ENCODE data around the gene ANXA2R. TPM values are rescaled to one million over a fixed set of nuclear protein-coding genes. Genes with fewer than 3 reads are reported as not detected.

Gene ANXA2R
- total RNA-seq, 1 donor from 2014 or later = 0.31 TPM

GRCh38 chr5:43000111-43000840, 39.8 kb downstream of the ANXA2R start:
- DNase-seq = no peak

- no peak for DNase-seq
Observed at GRCh38 chr5:42995360-42995751, 44.8 kb downstream of the ANXA2R start.

GRCh38 chr5:42994555-42995359, 45.4 kb downstream of the ANXA2R start:
- peak; percentile 23 for DNase-seq

GRCh38 chr5:42994246-42994554, 45.9 kb downstream of the ANXA2R start:
- no peak for DNase-seq

GRCh38 chr5:42993516-42994245, 46.4 kb downstream of the ANXA2R start:
- DNase-seq = no peak

- peak; percentile 8 for DNase-seq
Observed at GRCh38 chr5:42992088-42992879, 47.8 kb downstream of the ANXA2R start.

GRCh38 chr5:42991404-42992087, 48.6 kb downstream of the ANXA2R start:
- no peak for DNase-seq

- no peak for DNase-seq
Observed at GRCh38 chr5:42990892-42991291, 49.2 kb downstream of the ANXA2R start.

Other genes starting within 250 kb of the ANXA2R start
- 53.7 TPM for gene SELENOP, start 228.4 kb downstream of the ANXA2R start, total RNA-seq
- 93.3 TPM for gene ZNF131, start 80.6 kb upstream of the ANXA2R start, total RNA-seq
- 9.0 TPM for gene NIM1K, start 151.9 kb upstream of the ANXA2R start, total RNA-seq